Epithelial cell of esophagus (primary cell): Measurements from ENCODE around the gene YEATS4.

ENCODE experiments used
- DNase-seq: peaks from one replicate; pipeline ENCODE4 v3.0.0; 2010; ENCODE audit warnings: low read depth
- H3K4me3 ChIP-seq: 2 replicates; pipeline ENCODE4 v1.5.1; 2011; ENCODE audit warnings: mild to moderate bottlenecking, low read length, control low read depth
- CTCF ChIP-seq: IDR thresholded peaks from 2 replicates; pipeline ENCODE4 v1.5.1; 2011; ENCODE audit warnings: low read depth, mild to moderate bottlenecking, low read length, control low read depth, inconsistent platforms; ENCODE audit not compliant: insufficient read depth; ENCODE audit errors: missing control alignments

The YEATS4 gene

GRCh38 chr12:69343357-69343756, 16.2 kb upstream of the YEATS4 start:
- H3K4me3 ChIP-seq, result no peak overlapping the region
- no peak for DNase-seq
- no peak for TF ChIP-seq CTCF

- no peak for TF ChIP-seq CTCF
- no peak overlapping the region for H3K4me3 ChIP-seq
- DNase-seq, result no peak
Observed at GRCh38 chr12:69343885-69344612, 15.5 kb upstream of the YEATS4 start.

- no peak for DNase-seq
- TF ChIP-seq CTCF, result no peak
- H3K4me3 ChIP-seq, result no peak overlapping the region
Observed at GRCh38 chr12:69345077-69345476, 14.5 kb upstream of the YEATS4 start.

- TF ChIP-seq CTCF, result no peak
- no peak for DNase-seq
- H3K4me3 ChIP-seq, result no peak overlapping the region
Observed at GRCh38 chr12:69345742-69346141, 13.8 kb upstream of the YEATS4 start.

GRCh38 chr12:69348162-69348938, 11.2 kb upstream of the YEATS4 start, which contains the start of gene LYZ:
Gene LYZ (plus strand): TSS chr12:69348381. CDS start chr12:69348409, 28 bp downstream.
- TF ChIP-seq CTCF, result no peak
- DNase-seq, result no peak
- H3K4me3 ChIP-seq, result no peak within 1 kb of the TSS

DNA sequence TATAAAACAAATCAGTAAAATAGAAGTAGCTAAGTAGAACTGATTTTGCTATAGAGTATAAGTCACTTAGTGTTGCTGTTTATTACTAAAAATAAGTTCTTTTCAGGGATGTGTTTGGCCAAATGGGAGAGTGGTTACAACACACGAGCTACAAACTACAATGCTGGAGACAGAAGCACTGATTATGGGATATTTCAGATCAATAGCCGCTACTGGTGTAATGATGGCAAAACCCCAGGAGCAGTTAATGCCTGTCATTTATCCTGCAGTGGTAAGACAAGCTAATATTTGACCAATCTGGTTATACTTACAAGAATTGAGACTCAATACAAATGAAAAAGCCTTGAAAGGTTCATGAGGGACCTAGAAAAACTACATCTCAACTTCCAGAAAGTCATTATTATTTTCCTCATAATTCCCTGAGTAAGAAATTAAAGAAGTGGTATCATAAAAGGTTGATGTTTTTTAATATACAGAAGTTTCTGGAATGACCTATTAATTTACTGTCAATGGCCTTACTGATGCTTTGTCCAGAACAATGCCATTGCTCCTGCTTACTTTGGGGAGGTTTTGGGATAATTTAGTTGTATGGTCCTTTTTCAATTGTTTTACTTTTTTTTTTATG, 9.4 kb upstream of the YEATS4 start:
- no peak for TF ChIP-seq CTCF
- H3K4me3 ChIP-seq, result no peak overlapping the region
- DNase-seq, result no peak
